ENCODE measurements around the gene IFNB1. TPM values are rescaled to one million over a fixed set of nuclear protein-coding genes. Genes with fewer than 3 reads are reported as not detected.

IFNB1 gene
- total RNA-seq, 4 donors from 2014 or later: not detected

DNA sequence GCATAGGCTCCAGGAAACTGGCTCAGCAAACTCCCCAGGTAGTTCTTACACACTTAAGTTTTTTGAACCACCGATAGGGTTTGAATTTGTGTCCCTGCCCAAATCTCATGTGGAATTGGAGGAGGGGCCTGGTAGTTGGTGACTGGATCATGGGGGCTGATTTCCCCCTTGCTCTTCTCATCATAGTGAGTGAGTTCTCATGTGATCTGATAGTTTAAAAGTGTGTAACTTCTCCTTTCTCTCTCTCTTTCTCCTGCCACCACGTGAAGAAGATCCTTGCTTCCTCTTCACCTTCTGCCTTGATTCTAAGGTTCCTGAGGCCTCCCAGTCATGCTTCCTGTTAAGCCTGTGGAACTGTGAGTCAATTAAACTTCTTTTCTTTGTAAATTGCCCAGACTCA, 23.9 kb downstream of the IFNB1 start:
- DNase-seq: no peak
- 50 to 68% methylated on average over 2 of the region's 2 CpGs for WGBS, 2 donors
- H3K4me3 ChIP-seq: no peak overlapping the region
- intact Hi-C loops (cut with DNase I): no loop called here
- H3K27me3 ChIP-seq: no peaks in the 10 kb centered on the region
- TF ChIP-seq POLR2A (IDR thresholded peaks at IDR 0.05): no peak
- TF ChIP-seq, protein P1, sequence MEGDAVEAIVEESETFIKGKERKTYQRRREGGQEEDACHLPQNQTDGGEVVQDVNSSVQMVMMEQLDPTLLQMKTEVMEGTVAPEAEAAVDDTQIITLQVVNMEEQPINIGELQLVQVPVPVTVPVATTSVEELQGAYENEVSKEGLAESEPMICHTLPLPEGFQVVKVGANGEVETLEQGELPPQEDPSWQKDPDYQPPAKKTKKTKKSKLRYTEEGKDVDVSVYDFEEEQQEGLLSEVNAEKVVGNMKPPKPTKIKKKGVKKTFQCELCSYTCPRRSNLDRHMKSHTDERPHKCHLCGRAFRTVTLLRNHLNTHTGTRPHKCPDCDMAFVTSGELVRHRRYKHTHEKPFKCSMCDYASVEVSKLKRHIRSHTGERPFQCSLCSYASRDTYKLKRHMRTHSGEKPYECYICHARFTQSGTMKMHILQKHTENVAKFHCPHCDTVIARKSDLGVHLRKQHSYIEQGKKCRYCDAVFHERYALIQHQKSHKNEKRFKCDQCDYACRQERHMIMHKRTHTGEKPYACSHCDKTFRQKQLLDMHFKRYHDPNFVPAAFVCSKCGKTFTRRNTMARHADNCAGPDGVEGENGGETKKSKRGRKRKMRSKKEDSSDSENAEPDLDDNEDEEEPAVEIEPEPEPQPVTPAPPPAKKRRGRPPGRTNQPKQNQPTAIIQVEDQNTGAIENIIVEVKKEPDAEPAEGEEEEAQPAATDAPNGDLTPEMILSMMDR (IDR thresholded peaks at IDR 0.05): no peak
- no peak overlapping the region for H3K27ac ChIP-seq
- no peaks in the 10 kb centered on the region for H3K9me3 ChIP-seq
- no peaks in the 10 kb centered on the region for H3K4me1 ChIP-seq
- H3K36me3 ChIP-seq: no peaks in the 10 kb centered on the region

DNA sequence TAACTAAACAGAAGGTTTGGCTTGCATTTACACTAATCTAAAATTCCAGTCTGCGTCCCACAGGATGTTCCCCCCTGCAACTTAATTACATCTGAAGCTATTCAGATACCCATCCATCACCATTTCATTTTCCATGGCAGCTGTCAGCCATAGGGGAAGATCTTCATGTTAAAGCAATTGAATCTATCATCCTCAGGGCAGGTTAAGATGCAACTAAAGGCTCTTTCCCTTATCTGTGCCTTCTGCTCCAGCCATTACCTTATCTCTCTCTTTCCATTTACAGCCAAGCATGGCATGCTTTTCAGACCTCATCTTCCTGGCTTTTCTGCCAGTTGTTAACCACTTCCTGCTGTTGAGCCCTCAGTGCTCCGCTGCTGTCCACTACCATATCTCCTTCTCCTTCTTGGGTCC, 30.5 kb downstream of the IFNB1 start:
- 81 to 86% methylated on average over 2 of the region's 2 CpGs for WGBS, 2 donors
- no peaks in the 10 kb centered on the region for H3K4me1 ChIP-seq
- H3K27ac ChIP-seq: no peak overlapping the region
- no peak overlapping the region for H3K4me3 ChIP-seq
- no peaks in the 10 kb centered on the region for H3K9me3 ChIP-seq
- no peaks in the 10 kb centered on the region for H3K27me3 ChIP-seq
- no peak for DNase-seq
- TF ChIP-seq, protein P1 (IDR thresholded peaks at IDR 0.05): no peak
- no peak for TF ChIP-seq POLR2A (IDR thresholded peaks at IDR 0.05)
- no peaks in the 10 kb centered on the region for H3K36me3 ChIP-seq
- intact Hi-C loops (cut with DNase I): no loop called here

DNA sequence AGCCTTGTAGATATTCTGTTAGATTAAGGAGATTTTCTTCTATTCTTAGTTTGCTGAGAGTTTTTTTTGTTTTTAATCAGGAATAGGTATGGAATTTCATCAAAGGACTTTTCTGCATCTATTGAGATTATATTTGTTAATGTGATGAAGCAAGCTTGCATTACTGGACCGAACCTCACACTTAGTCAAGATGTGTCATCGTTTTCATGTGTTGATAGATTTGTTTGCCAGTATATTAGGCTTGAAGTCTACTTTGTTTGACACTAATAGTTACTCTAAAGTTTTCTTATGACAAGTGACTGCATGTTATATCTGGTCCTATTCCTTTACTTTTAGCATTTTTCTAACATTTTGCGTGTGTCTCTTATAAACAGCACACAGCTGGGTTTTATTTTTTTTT, 33.9 kb downstream of the IFNB1 start:
- Histone ChIP-seq H3K4me3 (no peak overlapping the region), H3K9me3 (no peaks in the 10 kb centered on the region), H3K27ac (no peak overlapping the region), H3K27me3 (no peaks in the 10 kb centered on the region), H3K36me3 (no peaks in the 10 kb centered on the region), H3K4me1 (no peaks in the 10 kb centered on the region)
- TF ChIP-seq POLR2A (IDR thresholded peaks at IDR 0.05): no peak
- TF ChIP-seq, protein P1 (IDR thresholded peaks at IDR 0.05): no peak
- WGBS, 2 donors: 59 to 70% methylated on average over 3 of the region's 3 CpGs
- intact Hi-C loops (cut with DNase I): no loop called here
- no peak for DNase-seq

DNA sequence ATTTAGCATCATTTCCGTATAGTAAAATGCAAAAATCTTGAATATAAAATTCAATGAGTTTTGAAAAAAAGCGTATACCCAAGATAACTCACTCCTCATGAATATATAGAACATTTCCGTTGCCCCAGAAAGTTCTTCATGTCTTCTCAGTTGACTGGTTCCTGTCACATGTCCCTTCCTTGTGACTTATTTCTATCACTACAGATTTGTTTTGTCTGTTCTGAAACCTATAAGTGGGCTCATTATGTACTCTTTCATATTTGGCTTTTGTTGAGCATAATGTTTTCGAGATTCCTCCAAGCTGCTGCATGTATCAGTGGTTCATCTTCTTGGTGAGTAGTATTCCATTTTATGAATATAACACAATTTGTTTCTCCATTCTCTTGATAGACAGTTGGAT, 35.3 kb downstream of the IFNB1 start:
- no peak for DNase-seq
- no peak overlapping the region for H3K27ac ChIP-seq
- 79 to 85% methylated on average over 4 of the region's 4 CpGs for WGBS, 2 donors
- H3K4me1 ChIP-seq: no peaks in the 10 kb centered on the region
- H3K27me3 ChIP-seq: no peaks in the 10 kb centered on the region
- intact Hi-C loops (cut with DNase I): no loop called here
- H3K4me3 ChIP-seq: no peak overlapping the region
- H3K9me3 ChIP-seq: no peaks in the 10 kb centered on the region
- H3K36me3 ChIP-seq: no peaks in the 10 kb centered on the region
- TF ChIP-seq POLR2A (IDR thresholded peaks at IDR 0.05): no peak
- TF ChIP-seq, protein P1 (IDR thresholded peaks at IDR 0.05): no peak

DNA sequence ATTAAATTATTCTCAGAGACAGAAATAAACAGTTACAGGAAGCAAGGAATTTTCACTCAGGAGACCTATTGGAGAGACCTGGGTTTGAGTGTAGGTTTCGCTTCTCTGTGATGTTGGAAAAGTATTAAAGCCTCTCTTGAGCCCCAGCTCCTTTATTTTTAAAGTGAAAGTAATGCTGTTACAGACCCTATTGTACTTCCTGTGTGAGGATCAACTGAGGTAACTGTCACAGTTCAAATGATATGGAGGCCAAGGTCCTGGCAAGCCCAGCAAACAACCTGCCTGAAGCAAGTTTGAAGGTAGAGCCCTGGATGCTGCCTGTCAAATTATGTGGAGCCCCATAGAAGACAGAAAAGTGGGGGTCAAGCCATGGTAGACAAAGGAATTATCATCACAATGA, 38.4 kb downstream of the IFNB1 start:
- no peak overlapping the region for H3K27ac ChIP-seq
- intact Hi-C loops (cut with DNase I): no loop called here
- no peaks in the 10 kb centered on the region for H3K27me3 ChIP-seq
- H3K9me3 ChIP-seq: no peaks in the 10 kb centered on the region
- no peak overlapping the region for H3K4me3 ChIP-seq
- 88 to 100% methylated on average over 1 of the region's 1 CpG for WGBS, 2 donors
- TF ChIP-seq, protein P1 (IDR thresholded peaks at IDR 0.05): no peak
- TF ChIP-seq POLR2A (IDR thresholded peaks at IDR 0.05): no peak
- H3K4me1 ChIP-seq: no peaks in the 10 kb centered on the region
- no peaks in the 10 kb centered on the region for H3K36me3 ChIP-seq
- no peak for DNase-seq

Data from esophagus squamous epithelium (tissue), 5 donors.